ENCODE results near the gene COL4A2.

The COL4A2 gene

DNA sequence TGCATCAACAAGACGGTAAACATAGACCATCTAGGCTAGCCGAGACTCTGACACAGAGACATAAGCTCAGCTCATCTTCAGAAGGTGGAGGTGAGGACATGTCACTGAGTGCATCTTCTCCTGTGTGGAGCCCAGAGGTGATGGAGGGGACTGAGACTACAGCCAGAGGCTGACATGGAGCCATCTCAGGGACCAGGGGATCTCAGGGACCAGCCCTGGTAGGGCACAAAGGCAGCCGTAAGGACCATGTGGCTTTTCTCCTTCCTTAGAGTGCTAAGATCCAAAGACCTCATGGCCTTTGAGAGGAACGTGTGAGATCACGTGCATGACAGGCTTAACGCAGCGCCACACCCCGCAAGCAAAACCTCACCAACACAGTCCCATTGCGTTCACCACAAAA is 127.5 kb downstream of the COL4A2 start:
- no peak for DNase-seq (ENCODE audit: low read depth in 2 of 3, low spot score in 2 of 3)

DNA sequence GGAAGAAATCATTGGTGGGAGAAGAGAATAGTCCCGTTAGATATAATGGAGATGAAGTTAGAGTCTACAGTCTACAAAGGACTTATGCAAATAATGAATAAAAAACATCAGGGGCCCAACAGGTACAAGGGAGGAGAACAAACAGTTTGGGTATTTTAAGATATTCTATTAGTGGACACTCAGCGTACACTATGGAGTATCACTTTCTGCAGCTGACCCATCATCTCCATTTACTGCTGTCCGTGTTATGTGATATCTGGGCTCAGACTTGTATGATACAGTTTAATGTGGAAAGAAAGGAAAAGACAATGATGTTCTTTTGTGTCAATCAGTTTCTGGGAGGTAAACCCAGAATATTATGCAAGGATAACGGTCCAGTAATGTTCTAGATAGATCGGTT is 128.2 kb downstream of the COL4A2 start:
- DNase-seq (ENCODE audit: low read depth in 2 of 3, low spot score in 2 of 3): no peak

DNA sequence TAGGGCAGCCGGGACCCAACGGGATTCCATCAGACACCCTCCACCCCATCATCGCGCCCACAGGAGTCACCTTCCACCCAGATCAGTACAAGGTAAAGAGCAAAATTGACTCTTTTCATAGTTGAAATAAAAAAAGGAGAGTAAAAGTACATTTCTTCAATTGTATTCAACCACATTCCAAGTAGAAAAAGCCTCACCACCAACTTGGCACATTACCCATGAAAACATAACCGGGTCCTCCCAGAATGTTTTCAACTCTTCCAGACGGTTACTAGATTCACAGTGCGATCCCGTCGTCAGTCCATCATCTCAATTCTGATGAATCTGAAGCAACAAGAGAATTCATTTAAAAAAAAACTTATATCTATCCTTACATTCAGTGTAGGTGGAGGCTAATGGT is 129.2 kb downstream of the COL4A2 start:
- no peak for DNase-seq (ENCODE audit: low read depth in 2 of 3, low spot score in 2 of 3)

DNA sequence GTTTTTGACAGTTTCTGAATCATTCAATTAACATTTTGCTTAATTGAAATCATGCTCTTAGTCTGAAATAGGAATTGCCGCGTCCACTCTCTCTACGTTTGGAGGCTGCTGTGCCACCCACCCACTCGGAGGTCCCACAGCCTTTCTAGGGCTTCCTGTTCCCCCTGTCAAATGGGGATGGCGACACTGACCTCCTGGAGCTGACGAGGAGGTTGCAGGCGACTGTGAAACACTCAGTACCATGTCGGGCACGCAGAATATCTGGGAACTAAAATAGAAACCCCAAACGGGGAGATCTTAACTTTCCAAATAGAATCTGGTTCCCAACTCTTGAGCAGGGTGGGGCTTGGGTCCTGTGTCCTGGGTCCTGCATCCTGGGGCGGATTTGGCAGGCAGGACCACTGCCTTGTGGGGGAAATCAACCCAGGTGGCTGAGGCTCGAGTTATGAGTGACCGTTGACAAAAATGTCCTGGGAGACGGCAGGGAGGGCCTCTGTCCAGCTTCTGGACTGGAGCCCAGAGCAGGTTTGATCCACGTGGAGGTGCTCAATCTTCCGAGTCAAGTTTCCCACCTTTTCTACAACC is 129.8 kb downstream of the COL4A2 start:
- DNase-seq (ENCODE audit: low read depth in 2 of 3, low spot score in 2 of 3): no peak

DNA sequence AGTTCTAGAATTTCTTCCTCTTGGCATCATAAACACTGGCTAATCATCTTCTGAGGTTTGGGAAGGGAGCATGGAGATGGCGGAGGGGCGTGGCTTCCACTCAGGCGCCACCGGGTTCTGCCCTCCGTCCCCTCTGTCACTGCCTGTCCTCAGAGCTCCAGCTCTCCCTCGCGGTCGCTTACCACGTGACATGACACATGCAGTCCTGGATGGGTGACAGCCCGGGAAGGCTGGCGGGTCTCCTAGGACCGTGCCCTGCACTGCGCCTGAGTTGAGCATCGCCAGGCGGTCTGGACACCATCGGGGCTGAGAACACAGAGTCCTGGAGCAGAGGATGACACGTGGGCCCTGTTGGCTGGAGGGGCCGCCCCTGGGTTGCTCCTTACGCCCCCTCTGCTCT is 131.1 kb downstream of the COL4A2 start:
- no peak for DNase-seq (ENCODE audit: low read depth in 2 of 3, low spot score in 2 of 3)

DNA sequence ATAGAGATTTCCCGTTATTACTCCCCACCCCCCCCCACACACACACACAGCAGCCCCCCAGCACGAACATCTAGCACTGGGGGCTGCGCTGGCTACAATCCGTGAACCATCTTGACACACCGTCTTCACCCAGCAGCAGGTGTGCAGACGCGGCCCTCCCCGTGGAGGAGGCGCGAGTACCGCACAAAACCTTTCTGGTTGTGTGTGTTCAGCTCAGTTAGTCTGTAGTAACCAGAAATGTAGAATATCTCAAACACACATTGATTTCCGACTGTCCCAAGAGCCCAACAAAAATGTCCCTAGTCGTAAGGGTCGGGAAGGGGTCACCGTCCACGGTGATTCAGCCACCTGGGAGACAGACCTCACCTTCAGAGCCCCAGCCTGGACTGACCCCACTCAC is 131.7 kb downstream of the COL4A2 start:
- no peak for DNase-seq (ENCODE audit: low read depth in 2 of 3, low spot score in 2 of 3)

DNA sequence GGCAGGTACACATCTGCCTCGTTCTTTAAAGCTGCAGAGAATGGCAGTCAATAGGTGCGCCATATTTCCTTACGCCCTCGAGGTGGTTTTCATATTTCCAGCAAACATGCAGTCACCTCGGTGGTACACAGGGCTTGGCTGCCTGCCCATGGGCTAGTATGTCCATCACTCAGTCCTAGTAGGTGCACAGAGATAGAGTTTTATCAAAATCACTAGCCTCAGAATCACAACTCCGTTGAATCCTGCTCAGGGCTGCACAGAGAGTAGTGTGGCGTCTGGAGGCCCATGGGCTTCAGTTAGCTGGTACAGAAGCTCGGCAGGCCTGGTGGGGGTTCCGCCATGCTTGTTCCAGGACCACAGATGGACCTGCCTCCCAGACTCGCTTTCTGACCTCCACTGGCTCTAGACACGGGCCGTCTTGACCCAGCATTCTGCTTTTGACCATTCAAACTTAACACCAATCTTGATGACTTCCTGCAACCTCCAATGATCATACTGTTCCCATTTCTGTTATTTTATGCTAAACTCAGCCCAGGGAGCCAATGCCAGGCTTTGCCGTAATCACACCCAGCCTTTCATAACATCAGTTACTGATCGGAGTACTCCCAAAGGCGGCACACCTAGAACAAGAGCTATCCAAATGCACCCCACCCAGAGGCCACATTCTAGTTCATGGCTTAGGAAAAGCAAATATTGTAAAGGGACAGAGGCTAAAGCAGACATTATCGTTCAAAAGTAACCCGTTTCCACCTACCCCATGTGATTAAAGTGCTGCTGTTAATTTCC is 134.1 kb downstream of the COL4A2 start:
- no peak for DNase-seq (ENCODE audit: low read depth in 2 of 3, low spot score in 2 of 3)

DNA sequence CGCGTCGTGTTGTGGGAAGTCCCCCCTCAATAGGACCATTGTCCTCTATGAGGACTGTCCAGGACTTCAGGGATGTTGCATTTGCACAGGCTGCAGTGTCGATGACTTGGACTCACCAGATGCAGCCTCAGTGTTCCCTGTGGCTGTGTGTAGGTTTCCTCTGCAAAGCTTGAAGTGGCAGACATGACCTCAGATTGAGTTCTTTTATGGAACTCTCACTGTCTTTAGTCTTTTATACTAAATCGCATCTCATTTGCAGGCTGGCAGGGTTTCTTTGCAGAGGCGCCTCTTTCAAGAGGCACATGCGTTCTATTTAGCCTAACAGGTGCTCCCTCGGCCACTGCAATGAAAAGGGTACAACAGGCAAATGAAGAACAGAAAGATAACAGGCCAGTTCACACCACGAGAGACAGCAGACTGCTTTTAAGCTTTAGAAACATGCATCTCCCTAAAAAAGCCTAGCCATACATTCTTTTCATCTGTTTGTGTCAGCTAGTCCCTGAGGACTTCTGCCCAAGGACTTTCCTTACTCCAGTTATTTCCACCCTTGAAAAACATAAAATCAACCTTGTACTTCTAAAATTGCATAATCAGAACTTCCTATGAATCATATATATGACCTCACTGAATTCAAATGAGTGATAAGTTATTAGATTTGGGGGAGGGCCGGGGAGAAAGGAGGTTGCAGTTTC is 136.0 kb downstream of the COL4A2 start:
- no peak for DNase-seq (ENCODE audit: low read depth in 2 of 3, low spot score in 2 of 3)

DNA sequence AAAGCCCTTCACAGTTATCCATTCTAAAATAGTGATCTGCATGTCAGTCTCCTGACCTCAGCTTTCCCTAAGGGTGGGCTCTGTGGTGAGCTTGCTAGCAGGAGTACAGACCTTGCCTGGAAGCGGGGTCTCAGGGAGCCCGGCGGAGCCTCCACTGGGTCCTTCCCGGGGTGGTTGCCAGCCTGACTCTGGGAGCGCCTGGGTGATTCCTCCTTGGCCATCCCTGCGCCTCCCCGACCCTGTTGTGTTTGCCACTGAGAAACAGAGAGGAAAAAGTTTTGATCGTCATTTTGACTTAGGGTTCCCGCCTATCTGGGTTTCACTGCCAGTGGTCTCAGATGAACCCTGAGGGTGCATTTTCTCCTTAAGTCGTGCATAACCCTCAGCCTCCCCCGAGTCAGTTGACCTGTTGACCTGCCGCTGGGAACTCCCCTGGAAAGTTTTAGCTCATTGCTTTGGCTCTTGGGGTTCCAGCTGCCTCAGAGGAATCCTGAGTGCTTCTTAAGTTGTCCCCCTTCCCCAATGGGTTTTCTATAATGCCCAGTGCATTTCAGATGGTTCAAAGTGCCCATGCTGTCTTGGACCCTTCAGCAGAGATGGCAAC is 136.6 kb downstream of the COL4A2 start:
- no peak for DNase-seq (ENCODE audit: low read depth in 2 of 3, low spot score in 2 of 3)

DNA sequence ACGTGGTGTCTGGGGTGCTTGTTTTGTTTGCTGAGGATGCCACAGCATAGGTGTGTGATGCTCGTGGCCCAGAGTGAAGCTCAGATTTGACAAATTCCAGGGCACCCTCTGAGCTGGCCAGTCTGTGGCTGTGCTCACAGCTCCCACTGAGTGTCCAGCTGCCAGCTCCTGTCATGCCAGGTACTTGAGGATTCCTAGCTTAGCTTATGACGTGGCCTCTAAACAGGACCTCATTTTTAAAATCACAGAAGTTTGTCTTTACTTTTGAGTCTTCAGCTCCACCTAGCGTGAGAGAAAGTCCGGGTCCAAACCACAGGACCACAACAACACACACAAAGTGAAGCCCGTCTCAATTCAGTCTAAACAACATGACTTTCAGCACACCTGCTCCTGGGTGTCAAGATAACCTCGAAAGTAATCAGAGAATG is 137.2 kb downstream of the COL4A2 start:
- no peak for DNase-seq (ENCODE audit: low read depth in 2 of 3, low spot score in 2 of 3)

DNA sequence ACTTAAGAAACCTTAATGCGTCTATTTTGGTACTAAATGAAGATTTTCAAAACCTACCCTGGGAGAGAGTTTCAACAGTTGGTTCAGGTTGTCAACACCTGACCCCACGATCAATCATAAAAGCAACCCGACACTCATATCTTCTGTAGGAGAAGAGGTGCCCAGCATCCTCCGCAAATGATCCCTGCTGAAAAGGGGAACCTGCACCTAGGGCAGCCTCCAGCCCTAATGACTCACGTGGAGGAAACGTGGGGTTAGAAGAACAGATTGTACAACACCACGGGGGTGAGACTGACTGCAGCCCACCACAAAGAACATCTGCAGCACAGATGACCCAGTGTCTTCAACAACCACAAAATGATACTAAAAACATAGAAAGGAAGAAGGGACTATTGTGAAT is 138.1 kb downstream of the COL4A2 start:
- no peak for DNase-seq (ENCODE audit: low read depth in 2 of 3, low spot score in 2 of 3)

DNA sequence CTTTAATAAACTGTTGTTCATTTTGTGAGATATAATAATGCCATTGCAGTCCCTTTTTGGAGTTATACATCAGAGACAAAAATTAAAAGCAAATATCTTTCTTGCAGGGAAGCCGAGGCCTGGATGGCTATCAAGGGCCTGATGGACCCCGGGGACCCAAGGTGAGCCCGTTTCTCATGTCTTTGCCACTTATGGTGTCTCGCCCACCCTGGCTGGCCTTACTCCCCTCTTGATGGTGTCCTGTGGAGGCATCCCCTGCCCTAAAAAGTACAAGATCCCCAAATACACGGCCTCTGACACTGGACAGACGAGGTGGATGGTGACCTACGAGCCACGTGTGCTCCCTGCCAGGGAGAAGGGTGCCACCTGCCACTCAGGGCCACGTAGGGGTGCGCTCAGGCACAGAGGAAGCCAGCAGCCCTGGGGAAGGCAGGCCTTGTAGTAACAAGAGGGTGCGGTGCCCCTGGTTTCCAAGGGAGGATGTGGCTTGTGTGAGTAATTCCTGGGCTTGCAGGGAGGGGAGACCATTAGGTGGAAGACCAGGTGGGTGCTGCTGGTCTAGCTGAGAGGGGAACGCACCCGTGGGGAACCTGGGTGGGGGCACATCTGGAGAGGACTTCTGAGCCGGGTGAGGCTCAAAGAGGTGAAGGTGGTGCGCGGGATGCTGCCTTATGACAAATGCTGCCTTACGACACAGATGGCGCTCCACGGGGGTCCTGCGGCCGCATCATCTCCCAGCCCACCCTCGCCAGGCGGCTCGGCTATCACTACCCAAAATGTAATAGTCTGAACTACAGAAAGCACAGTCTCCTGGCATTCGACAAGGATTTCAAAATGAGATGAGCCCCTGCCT is 138.9 kb downstream of the COL4A2 start:
- DNase-seq (ENCODE audit: low read depth in 2 of 3, low spot score in 2 of 3): no peak

DNA sequence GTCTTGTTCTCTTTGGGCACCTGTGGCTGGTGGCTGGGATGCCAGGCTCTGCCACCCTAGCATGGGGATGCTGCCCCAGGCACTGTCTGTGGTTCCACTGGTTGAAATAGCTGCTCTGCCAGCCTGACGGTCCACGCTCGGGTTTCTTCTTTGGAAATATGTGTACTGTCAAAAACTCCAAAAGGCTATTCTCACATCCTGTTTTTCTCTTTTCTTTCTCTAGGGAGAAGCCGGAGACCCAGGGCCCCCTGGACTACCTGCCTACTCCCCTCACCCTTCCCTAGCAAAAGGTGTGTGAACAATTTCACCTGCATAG is 139.4 kb downstream of the COL4A2 start:
- DNase-seq (ENCODE audit: low read depth in 2 of 3, low spot score in 2 of 3): no peak

DNA sequence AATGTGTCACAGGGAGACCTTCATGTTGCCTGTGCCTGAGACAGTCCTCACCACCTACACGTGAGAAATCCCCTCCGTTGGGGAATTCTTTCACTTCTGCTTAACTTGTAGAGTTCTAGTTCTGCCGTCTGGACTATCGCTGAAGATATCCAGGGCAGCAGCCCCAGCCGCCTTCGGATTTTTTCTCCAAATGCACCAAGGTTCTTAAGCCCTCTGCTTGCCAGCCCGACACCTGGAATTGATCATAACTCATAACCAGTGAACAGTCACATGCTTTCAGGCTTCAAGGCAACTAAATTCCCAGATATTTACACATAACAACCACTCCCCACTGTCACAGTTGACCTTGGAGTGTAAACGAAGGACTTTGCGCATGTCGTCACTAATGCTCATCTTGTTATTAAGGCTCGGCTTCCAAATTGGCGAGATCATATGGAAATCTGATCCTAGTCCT is 140.0 kb downstream of the COL4A2 start:
- DNase-seq (ENCODE audit: low read depth in 2 of 3, low spot score in 2 of 3): no peak

DNA sequence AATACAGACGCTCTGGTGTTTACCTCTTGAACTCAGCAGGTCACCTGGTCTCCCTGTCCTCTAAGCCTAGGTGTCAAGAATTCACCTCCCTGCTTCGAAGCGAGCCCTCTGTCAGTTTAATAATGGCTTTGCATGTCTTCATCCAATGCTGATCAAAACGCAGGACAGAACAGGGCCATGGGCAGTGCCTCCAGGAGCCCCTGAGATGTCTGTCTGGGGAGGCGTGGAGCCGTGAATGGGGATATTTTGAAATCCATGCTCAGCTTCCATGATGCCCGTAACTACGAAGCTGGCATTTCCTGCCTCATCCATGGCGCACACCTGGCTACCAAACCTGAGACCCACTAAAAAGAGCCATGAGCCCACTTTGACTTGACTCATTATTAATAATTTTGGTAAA is 140.7 kb downstream of the COL4A2 start:
- DNase-seq (ENCODE audit: low read depth in 2 of 3, low spot score in 2 of 3): no peak

DNA sequence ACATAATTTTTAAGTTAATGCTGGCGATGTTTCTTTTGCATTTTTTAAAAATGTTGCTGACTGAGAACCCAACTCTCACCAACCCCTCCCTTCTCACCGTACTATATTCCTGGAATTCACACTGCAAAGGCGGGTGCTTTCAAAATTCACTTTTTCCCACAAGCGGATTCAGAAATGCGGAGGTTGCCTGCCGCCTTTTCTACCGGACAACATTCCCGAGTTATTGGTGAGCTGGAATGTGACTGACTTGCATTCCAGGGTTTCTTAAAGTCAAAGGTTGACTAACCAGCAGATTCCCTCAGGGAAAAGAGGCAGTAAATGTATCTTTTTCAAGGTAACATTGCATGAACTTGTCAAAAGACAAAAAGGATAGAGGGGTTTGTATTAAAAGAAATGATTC is 141.1 kb downstream of the COL4A2 start:
- DNase-seq (ENCODE audit: low read depth in 2 of 3, low spot score in 2 of 3): no peak

DNA sequence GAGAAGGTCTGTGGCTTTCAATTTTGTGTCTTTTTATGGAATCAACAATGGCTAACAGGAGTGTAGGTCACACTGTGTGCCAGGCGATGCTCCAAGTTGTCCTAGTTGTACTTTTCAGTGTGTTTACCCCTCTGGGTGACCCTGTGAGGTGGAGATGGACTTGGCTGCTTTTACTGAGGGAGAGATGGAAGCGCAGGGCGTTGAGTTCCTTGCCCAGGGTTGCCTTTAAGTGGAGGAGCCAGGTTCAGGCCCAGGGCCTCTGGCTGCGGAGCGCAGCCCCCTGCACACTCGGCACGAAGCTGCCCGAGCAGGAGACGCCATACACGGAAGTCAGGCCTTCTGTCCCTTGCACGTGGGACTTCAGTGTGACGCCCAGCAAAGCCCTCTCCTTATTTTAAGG is 141.6 kb downstream of the COL4A2 start:
- DNase-seq (ENCODE audit: low read depth in 2 of 3, low spot score in 2 of 3): no peak

DNA sequence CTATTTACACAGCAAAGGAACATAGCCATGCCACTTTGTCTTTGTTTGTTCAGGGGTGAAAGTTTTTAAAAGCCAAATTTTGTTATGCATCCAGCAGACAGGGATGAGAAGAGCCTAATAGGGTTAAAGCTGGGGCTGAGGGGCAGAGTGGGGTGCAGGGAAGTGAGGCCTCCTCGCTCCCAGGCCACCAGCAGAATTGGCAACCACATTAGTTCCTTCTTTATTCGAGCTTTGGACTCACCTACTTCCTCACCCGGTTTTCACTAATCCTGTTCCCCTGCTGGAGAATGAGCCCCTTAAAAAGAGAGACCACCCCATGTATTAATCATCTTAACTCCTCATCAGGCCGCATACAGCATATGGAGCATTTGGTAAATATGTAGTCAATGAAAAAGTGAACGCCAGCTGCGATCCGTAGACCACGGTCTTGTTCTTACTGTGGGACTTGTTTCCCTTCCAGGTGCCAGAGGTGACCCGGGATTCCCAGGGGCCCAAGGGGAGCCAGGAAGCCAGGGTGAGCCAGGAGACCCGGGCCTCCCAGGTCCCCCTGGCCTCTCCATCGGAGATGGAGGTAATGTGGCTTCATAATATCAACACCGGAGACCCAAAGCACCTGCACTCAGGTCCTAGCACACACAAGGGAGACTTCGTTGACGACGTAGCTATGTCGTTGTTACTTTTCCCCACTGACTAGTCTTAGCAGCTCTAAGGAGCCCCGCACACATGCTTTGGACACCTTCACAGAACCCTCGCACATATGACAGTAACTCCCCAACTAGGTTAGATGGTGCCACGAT is 142.3 kb downstream of the COL4A2 start:
- DNase-seq (ENCODE audit: low read depth in 2 of 3, low spot score in 2 of 3): no peak

DNA sequence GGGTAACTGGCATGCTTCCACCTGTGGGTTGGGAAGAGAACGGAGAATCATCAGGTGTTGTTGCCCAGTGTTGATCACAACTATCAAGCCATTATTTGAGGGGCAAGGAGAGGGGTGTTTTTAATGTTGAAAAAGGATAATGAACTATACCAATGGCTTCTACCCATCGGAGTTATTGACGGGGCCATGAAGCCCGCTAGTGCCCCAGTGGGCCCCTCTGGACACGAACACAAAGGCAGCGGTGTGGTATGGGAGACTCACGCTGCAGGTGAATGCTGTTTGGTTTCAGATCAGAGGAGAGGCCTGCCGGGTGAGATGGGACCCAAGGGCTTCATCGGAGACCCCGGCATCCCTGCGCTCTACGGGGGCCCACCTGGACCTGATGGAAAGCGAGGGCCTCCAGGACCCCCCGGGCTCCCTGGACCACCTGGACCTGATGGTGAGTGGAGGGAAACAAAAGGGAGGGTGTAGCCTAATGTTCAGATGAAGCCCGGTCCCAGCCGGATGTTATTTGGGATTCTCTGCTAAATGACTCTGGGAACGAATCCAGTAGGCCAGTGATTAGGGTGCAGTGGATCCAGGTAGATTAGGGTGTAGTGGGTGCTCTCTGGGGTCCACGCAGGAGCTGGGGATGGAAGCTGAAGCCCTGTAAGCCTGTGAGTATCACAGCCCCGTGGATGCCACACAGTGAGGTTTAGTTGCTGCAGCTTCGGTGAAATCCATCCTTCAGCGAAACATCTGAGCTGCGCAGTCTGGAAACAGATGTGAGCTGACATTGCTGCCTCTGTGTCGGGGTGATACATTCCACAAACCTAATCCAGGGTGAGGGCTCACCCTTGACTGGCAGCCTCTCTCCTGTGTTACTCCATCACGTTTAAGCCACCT is 143.2 kb downstream of the COL4A2 start:
- DNase-seq (ENCODE audit: low read depth in 2 of 3, low spot score in 2 of 3): no peak
